K562 (cell line): ENCODE data around the gene NOC4L. TPM values are rescaled to one million over a fixed set of nuclear protein-coding genes. Genes with fewer than 3 reads are reported as not detected.

Experiments
- ATAC-seq: fragments of 200-7000 bp; cut with Tn5 transposase; 3 replicates; pipeline ENCODE4 v1.9.1; 2020; ENCODE audit warnings: moderate library complexity
- BruUV-seq: library from RNA; stranded (reverse); fragments of 400-500 nt; replicated peaks from 2 replicates; lab custom pipeline; 2021; lab: Mats Ljungman, UMichigan
- CTCF ChIA-PET: fragments of 300-600 bp; formaldehyde crosslinking; extraction: SDS; loops from one replicate; lab custom pipeline; 2021; ENCODE audit warnings: low intra/inter-chr PET ratio; lab: Yijun Ruan, JAX
- POLR2A ChIA-PET: fragments of 300-600, 350-650 bp; sonication (Branson Sonifier 250); formaldehyde crosslinking; extraction: SDS; loops from one replicate; lab custom pipeline; 2021; ENCODE audit warnings: antibody characterized with exemption, inconsistent platforms; lab: Yijun Ruan, JAX
- DNase-seq, 4 experiments: peaks; one replicate each; pipeline versions ENCODE4 v3.0.0 to v3.0.0-alpha.2; 2011 to 2018; ENCODE audit warnings: low spot score in 3 of 4, mixed read lengths in 3 of 4; ENCODE audit errors: extremely low read depth in 1 of 4
- FAIRE-seq: peaks from 2 replicates; lab custom pipeline; 2011; peaks lifted over from hg19 to GRCh38; lab: Jason Lieb, UNC
- H2AFZ ChIP-seq: 2 replicates; pipeline ENCODE4 v1.6.0; 2011; ENCODE audit warnings: low read depth, low read length, control low read depth, inconsistent platforms
- H3K27ac ChIP-seq: fragments of 200-600 bp; 3 replicates; pipeline ENCODE4 v1.8.0; 2011; ENCODE audit warnings: low read depth, mild to moderate bottlenecking, control low read depth, inconsistent platforms, low read length, moderate library complexity, mixed read lengths; ENCODE audit errors: extremely low read depth
- H3K27me3 ChIP-seq, 2 experiments: fragments of 300-600 bp in 1 of 2; 2 replicates in 1 of 2; 3 replicates in 1 of 2; pipeline versions ENCODE4 v1.6.0 to v1.8.0; 2011; ENCODE audit warnings: inconsistent platforms in 2 of 2, low read length in 2 of 2, mild to moderate bottlenecking in 1 of 2, mixed read lengths in 1 of 2, moderate library complexity in 1 of 2; ENCODE audit not compliant: control insufficient read depth in 2 of 2, insufficient read depth in 2 of 2
- H3K36me3 ChIP-seq: fragments of 300-600 bp; 3 replicates; pipeline ENCODE4 v1.8.0; 2011; ENCODE audit warnings: mild to moderate bottlenecking, low read length, inconsistent platforms; ENCODE audit not compliant: control insufficient read depth, insufficient read depth
- H3K4me1 ChIP-seq, 2 experiments: fragments of 200-600 bp in 1 of 2; replicated peaks in 1 of 2; 2 replicates in 1 of 2; 3 replicates in 1 of 2; pipeline versions ENCODE4 v1.5.1 to v1.8.0; 2011; ENCODE audit warnings: inconsistent platforms in 2 of 2, low read length in 2 of 2, mild to moderate bottlenecking in 1 of 2, mixed read lengths in 1 of 2, moderate library complexity in 1 of 2; ENCODE audit not compliant: control insufficient read depth in 2 of 2, insufficient read depth in 2 of 2
- H3K4me2 ChIP-seq: 2 replicates; pipeline ENCODE4 v1.6.1; 2011; ENCODE audit warnings: low read length, control low read depth, inconsistent platforms, mixed read lengths; ENCODE audit not compliant: insufficient read depth
- H3K4me3 ChIP-seq: fragments of 200-600 bp; sonication (generic), shearing (Covaris generic); 2 replicates; pipeline ENCODE4 v1.5.1; 2016; ENCODE audit warnings: control low read depth, inconsistent platforms
- H3K79me2 ChIP-seq: fragments of 200-600 bp; 3 replicates; pipeline ENCODE4 v1.8.0; 2011; ENCODE audit warnings: low read length, inconsistent platforms; ENCODE audit not compliant: control insufficient read depth, insufficient read depth
- H3K9ac ChIP-seq, 2 experiments: 2 replicates each; pipeline versions ENCODE4 v1.6.0 to v1.6.1; 2011; ENCODE audit warnings: low read depth in 2 of 2, low read length in 2 of 2, control low read depth in 1 of 2, inconsistent platforms in 1 of 2, mild to moderate bottlenecking in 1 of 2, mixed read lengths in 1 of 2; ENCODE audit not compliant: insufficient read depth in 1 of 2
- H3K9me1 ChIP-seq: one replicate; pipeline ENCODE4 v1.6.0; 2011; ENCODE audit warnings: inconsistent platforms, mild to moderate bottlenecking, low read length, moderate library complexity; ENCODE audit not compliant: control insufficient read depth, insufficient read depth
- H3K9me3 ChIP-seq: replicated peaks from 2 replicates; pipeline ENCODE4 v1.5.1; 2011; ENCODE audit warnings: low read depth, low read length, inconsistent platforms; ENCODE audit not compliant: control insufficient read depth, insufficient read depth
- H4K20me1 ChIP-seq: replicated peaks from 2 replicates; pipeline ENCODE4 v1.6.1; 2011; ENCODE audit warnings: low read length, inconsistent platforms, mixed read lengths; ENCODE audit not compliant: control insufficient read depth, insufficient read depth
- HDAC6 ChIP-seq: IDR thresholded peaks from 2 replicates; pipeline ENCODE4 v1.6.1; 2012; ENCODE audit warnings: low read depth, mild to moderate bottlenecking, control low read depth, inconsistent platforms, low read length, moderate library complexity
- JUND ChIP-seq, 2 experiments: IDR thresholded peaks; 2 replicates in 1 of 2; 3 replicates in 1 of 2; pipeline ENCODE4 v1.6.1; 2011; ENCODE audit warnings: borderline replicate concordance in 2 of 2, low read depth in 2 of 2, low read length in 2 of 2, improper control_type of control experiment in 1 of 2, missing biosample characterization in 1 of 2, missing genetic modification characterization in 1 of 2, missing genetic modification reagents in 1 of 2
- MTA1 ChIP-seq: fragments of 450-650 bp; IDR thresholded peaks from 2 replicates; pipeline ENCODE4 v1.6.1; 2017; ENCODE audit warnings: borderline replicate concordance
- NFIX ChIP-seq: fragments of 250-450 bp; sonication (Bioruptor Pico); IDR thresholded peaks from 2 replicates; pipeline ENCODE4 v1.4.0; 2020; ENCODE audit warnings: low read depth, mild to moderate bottlenecking, moderate library complexity
- OTX1 ChIP-seq: fragments of 450-650 bp; formaldehyde crosslinking; IDR thresholded peaks from 2 replicates; pipeline ENCODE4 v1.4.0; 2022; ENCODE audit warnings: mild to moderate bottlenecking
- SETDB1 ChIP-seq: IDR thresholded peaks from one replicate; pipeline ENCODE4 v1.6.1; 2012; ENCODE audit warnings: low read length, control low read depth, inconsistent platforms
- TAF9B ChIP-seq: fragments of 450-650 bp; IDR thresholded peaks from 2 replicates; pipeline ENCODE4 v1.6.1; 2018; ENCODE audit warnings: mild to moderate bottlenecking; ENCODE audit not compliant: partially characterized antibody
- ZBED1 ChIP-seq: IDR thresholded peaks from 2 replicates; pipeline ENCODE4 v1.6.1; 2014
- ZBTB7A ChIP-seq: IDR thresholded peaks from 2 replicates; pipeline ENCODE4 v1.6.1; 2011; ENCODE audit warnings: low read depth, mild to moderate bottlenecking, low read length, moderate library complexity, borderline replicate concordance; ENCODE audit not compliant: control insufficient read depth
- ZNF134 ChIP-seq: fragments of 250-450 bp; sonication (Bioruptor Pico); conservative IDR thresholded peaks from 2 replicates; pipeline ENCODE4 v1.4.0; 2020
- ZNF174 ChIP-seq: fragments of 250-450 bp; sonication (Bioruptor Pico); IDR thresholded peaks from 2 replicates; pipeline ENCODE4 v1.4.0; 2020; ENCODE audit warnings: mild to moderate bottlenecking
- ZNF282 ChIP-seq: sonication (generic); formaldehyde crosslinking; IDR thresholded peaks from 2 replicates; pipeline ENCODE4 v1.8.1; 2023; ENCODE audit warnings: missing genetic modification reagents
- ZNF583 ChIP-seq: fragments of 250-450 bp; sonication (Bioruptor Pico); IDR thresholded peaks from 2 replicates; pipeline ENCODE4 v1.4.0; 2020
- ZNF707 ChIP-seq: fragments of 250-450 bp; sonication (Bioruptor Pico); conservative IDR thresholded peaks from 2 replicates; pipeline ENCODE4 v1.8.0; 2022; ENCODE audit warnings: inconsistent platforms, mild to moderate bottlenecking, moderate library complexity
- ZNF766 ChIP-seq: fragments of 200-800 bp; sonication (Bioruptor generic); conservative IDR thresholded peaks from 2 replicates; pipeline ENCODE4 v1.6.1; 2016; ENCODE audit warnings: missing genetic modification characterization, missing compliant biosample characterization
- ZSCAN29 ChIP-seq: fragments of 450-650 bp; IDR thresholded peaks from 2 replicates; pipeline ENCODE4 v1.6.1; 2017
- WGBS: fragments of 100-300 bp; shearing (Covaris generic); methylation state at CpG from one replicate; pipeline ENCODE4 v1.1.6; 2016; ENCODE audit warnings: low coverage, mixed read lengths; ENCODE audit not compliant: insufficient coverage; ENCODE audit errors: missing lambda C conversion rate; 5-methylcytosine and 5-hydroxymethylcytosine counted together
- in situ Hi-C: fragments of 300-500 bp; cut with MboI; formaldehyde crosslinking; loops from 4 replicates; pipeline ENCODE4 v1.15.0; 2018; ENCODE audit warnings: inconsistent platforms, mixed read lengths
- intact Hi-C: fragments of 100-400 bp; cut with micrococcal nuclease; formaldehyde crosslinking; loops from 2 replicates; pipeline ENCODE4 v1.14.2; 2022
- polyA plus RNA-seq, 8 experiments: library from polyadenylated mRNA; depleted of rRNA in 4 of 8; stranded (reverse) in 5 of 8; unstranded in 3 of 8; fragments of >200 nt; fragmentation: Nextera tagmentation in 2 of 8; fragmentation: Illumina TruSeq in 1 of 8; extraction: Ambion mirVana in 2 of 8; extraction: Trizol in 1 of 8; gene quantifications; 2 replicates each; pipeline versions ENCODE4 v1.2.1 to v1.2.3, GENCODE V29; 2011 to 2014; ENCODE audit warnings: inconsistent platforms in 1 of 8, missing spikeins in 1 of 8
- total RNA-seq, 7 experiments: library from RNA; depleted of rRNA in 6 of 7; stranded (reverse); fragments of >200 nt in 6 of 7; fragmentation: Illumina TruSeq in 2 of 7; extraction: Trizol in 2 of 7; gene quantifications; 2 replicates each; pipeline versions ENCODE4 v1.2.1 to v1.2.3, GENCODE V29; 2011 to 2021; ENCODE audit warnings: low replicate concordance in 1 of 7
- TF ChIP-seq, protein P1 (sequence below): fragments of 250-450 bp; sonication (Bioruptor Pico); IDR thresholded peaks from 2 replicates; pipeline ENCODE4 v1.4.0; 2020
- TF ChIP-seq, protein P2 (sequence below), 3 experiments: fragments of 200-800 bp in 1 of 3; sonication (Bioruptor generic) in 1 of 3; sonication (generic) in 1 of 3; formaldehyde crosslinking in 1 of 3; IDR thresholded peaks; 2 replicates each; pipeline versions ENCODE4 v1.6.1 to v1.8.0; 2016 to 2022; ENCODE audit warnings: mild to moderate bottlenecking in 2 of 3, missing compliant biosample characterization in 2 of 3, missing genetic modification characterization in 2 of 3, missing genetic modification reagents in 1 of 3

The NOC4L gene
- total and polyA plus RNA-seq, 9 of the 15 experiments (the other 6 are each of a cell fraction or from before 2014, with no cell fraction given), result 1.3 to 77.0 (median 20.0) TPM

- H3K9me3 ChIP-seq, result peaks cover 2% of the 10 kb centered on the region
- H3K36me3 ChIP-seq, result no peaks in the 10 kb centered on the region
- POLR2A ChIA-PET, result interaction anchor here (0.6 kb wide), 2 partner anchors 87 to 199 kb away, joined by 3 read pairs; no protein-coding TSS in a partner anchor
- H3K4me3 ChIP-seq, result no peak overlapping the region
- no peak overlapping the region for H3K9ac ChIP-seq
- 30% methylated on average over 28 of the region's 35 CpGs for WGBS
- no peak overlapping the region for H3K27ac ChIP-seq
- H3K4me2 ChIP-seq, result no peak overlapping the region
- CTCF ChIA-PET, result no interaction called here
- H3K27me3 ChIP-seq, result peaks cover 33 to 82% of the 10 kb centered on the region in 2 experiments
- ATAC-seq, result no peak
- in situ Hi-C loops (no loop called here), intact Hi-C loops (no loop called here)
- H2AFZ ChIP-seq, result no peak overlapping the region
- 0 out of 2 replicates have a peak, but pooled peaks cover 3% of the 10 kb centered on the region for H4K20me1 ChIP-seq
- FAIRE-seq, result no peak
- no TSS peak for BruUV-seq
- no peak for DNase-seq
- no peaks in the 10 kb centered on the region for H3K9me1 ChIP-seq
- no peak for TF ChIP-seq NFIX (CRISPR knock-in tag)
- TF ChIP-seq, protein P1, sequence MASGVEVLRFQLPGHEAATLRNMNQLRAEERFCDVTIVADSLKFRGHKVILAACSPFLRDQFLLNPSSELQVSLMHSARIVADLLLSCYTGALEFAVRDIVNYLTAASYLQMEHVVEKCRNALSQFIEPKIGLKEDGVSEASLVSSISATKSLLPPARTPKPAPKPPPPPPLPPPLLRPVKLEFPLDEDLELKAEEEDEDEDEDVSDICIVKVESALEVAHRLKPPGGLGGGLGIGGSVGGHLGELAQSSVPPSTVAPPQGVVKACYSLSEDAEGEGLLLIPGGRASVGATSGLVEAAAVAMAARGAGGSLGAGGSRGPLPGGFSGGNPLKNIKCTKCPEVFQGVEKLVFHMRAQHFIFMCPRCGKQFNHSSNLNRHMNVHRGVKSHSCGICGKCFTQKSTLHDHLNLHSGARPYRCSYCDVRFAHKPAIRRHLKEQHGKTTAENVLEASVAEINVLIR, result no peak
- TF ChIP-seq ZNF766, result no peak
- TF ChIP-seq SETDB1, result no peak
- TF ChIP-seq ZNF134 (CRISPR knock-in tag), result no peak
- TF ChIP-seq ZBED1, result no peak
- no peak for TF ChIP-seq ZNF174
- TF ChIP-seq JUND (IDR thresholded peaks at IDR 0.05; ENCODE audit: borderline replicate concordance, low read depth, low read length), result no peak
- no peak for TF ChIP-seq JUND (tag; IDR thresholded peaks at IDR 0.05; ENCODE audit: borderline replicate concordance, low read depth, low read length)
- TF ChIP-seq ZNF707, result no peak
- no peak for TF ChIP-seq MTA1
- TF ChIP-seq TAF9B, result no peak
- TF ChIP-seq HDAC6, result no peak
- TF ChIP-seq ZNF282 (CRISPR knock-in tag), result no peak
- no peak for TF ChIP-seq OTX1 (CRISPR knock-in tag)
- no peak for TF ChIP-seq ZSCAN29
- no peak for TF ChIP-seq ZNF583
- TF ChIP-seq, protein P2, sequence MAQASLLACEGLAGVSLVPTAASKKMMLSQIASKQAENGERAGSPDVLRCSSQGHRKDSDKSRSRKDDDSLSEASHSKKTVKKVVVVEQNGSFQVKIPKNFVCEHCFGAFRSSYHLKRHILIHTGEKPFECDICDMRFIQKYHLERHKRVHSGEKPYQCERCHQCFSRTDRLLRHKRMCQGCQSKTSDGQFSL (CRISPR knock-in tag; IDR thresholded peaks at IDR 0.05), result no peak
- TF ChIP-seq, protein P2 (tag; IDR thresholded peaks at IDR 0.05), result no peak
- TF ChIP-seq ZBTB7A, result no peak
- TF ChIP-seq, all 486 proteins: peak for 0
- H3K4me1 ChIP-seq, result peaks cover 3 to 40% of the 10 kb centered on the region in 2 experiments; a peak in 2 of 5 replicates
- H3K79me2 ChIP-seq, result no peaks in the 10 kb centered on the region
These were observed 43.6 kb downstream of the NOC4L start for GRCh38 chr12:132187646-132188450.
